Mononuclear cell (primary cell): Measurements from ENCODE around the gene CSMD2. TPM values are rescaled to one million over a fixed set of nuclear protein-coding genes. Genes with fewer than 3 reads are reported as not detected.

Experiments used
- H3K27me3 ChIP-seq: 2 replicates; pipeline ENCODE4 v1.6.0; 2011; ENCODE audit warnings: low read length, control low read depth; ENCODE audit not compliant: insufficient read depth
- H3K4me1 ChIP-seq: 2 replicates; pipeline ENCODE4 v1.5.1; 2011; ENCODE audit warnings: mild to moderate bottlenecking, low read length, control low read depth; ENCODE audit not compliant: insufficient read depth
- H3K4me3 ChIP-seq: 2 replicates; pipeline ENCODE4 v1.5.1; 2011; ENCODE audit warnings: mild to moderate bottlenecking, low read length, moderate library complexity
- H3K9me3 ChIP-seq: 2 replicates; pipeline ENCODE4 v1.5.1; 2011; ENCODE audit warnings: low read depth, mild to moderate bottlenecking, control low read depth, low read length
- total RNA-seq: library from RNA; depleted of rRNA; stranded (reverse); fragments of >200 nt; gene quantifications from one replicate; pipeline ENCODE4 v1.2.3, GENCODE V29; 2012

Gene CSMD2
- total RNA-seq, 1 donor: not detected

- H3K4me1 ChIP-seq: no peaks in the 10 kb centered on the region
- H3K9me3 ChIP-seq: no peaks in the 10 kb centered on the region
- H3K27me3 ChIP-seq: no peaks in the 10 kb centered on the region
- no peak overlapping the region for H3K4me3 ChIP-seq
These were observed 32.9 kb downstream of the CSMD2 start for GRCh38 chr1:34132161-34132420.

GRCh38 chr1:34131396-34132160, 33.5 kb downstream of the CSMD2 start:
- Histone ChIP-seq H3K4me3 (no peak overlapping the region), H3K9me3 (no peaks in the 10 kb centered on the region), H3K27me3 (no peaks in the 10 kb centered on the region), H3K4me1 (no peaks in the 10 kb centered on the region)

GRCh38 chr1:34130306-34130705, 34.7 kb downstream of the CSMD2 start:
- Histone ChIP-seq H3K27me3 (no peaks in the 10 kb centered on the region), H3K4me3 (no peak overlapping the region), H3K9me3 (no peaks in the 10 kb centered on the region), H3K4me1 (no peaks in the 10 kb centered on the region)

GRCh38 chr1:34129630-34130029, 35.4 kb downstream of the CSMD2 start:
- H3K27me3 ChIP-seq: no peaks in the 10 kb centered on the region
- H3K9me3 ChIP-seq: no peaks in the 10 kb centered on the region
- H3K4me1 ChIP-seq: no peaks in the 10 kb centered on the region
- H3K4me3 ChIP-seq: no peak overlapping the region

GRCh38 chr1:34128186-34128889, 36.7 kb downstream of the CSMD2 start:
- Histone ChIP-seq H3K4me3 (no peak overlapping the region), H3K9me3 (no peaks in the 10 kb centered on the region), H3K27me3 (no peaks in the 10 kb centered on the region)

GRCh38 chr1:34127006-34128000, 37.7 kb downstream of the CSMD2 start:
- Histone ChIP-seq H3K4me1 (no peaks in the 10 kb centered on the region), H3K9me3 (no peaks in the 10 kb centered on the region), H3K4me3 (no peak overlapping the region), H3K27me3 (no peaks in the 10 kb centered on the region)

More at GRCh38 chr1:34128186-34128889, 36.7 kb downstream of the CSMD2 start:
- no peaks in the 10 kb centered on the region for H3K4me1 ChIP-seq

- Histone ChIP-seq H3K4me3 (no peak overlapping the region), H3K27me3 (no peaks in the 10 kb centered on the region), H3K4me1 (no peaks in the 10 kb centered on the region), H3K9me3 (no peaks in the 10 kb centered on the region)
These were observed 38.5 kb downstream of the CSMD2 start for GRCh38 chr1:34126486-34126885.

GRCh38 chr1:34125721-34126380, 39.2 kb downstream of the CSMD2 start:
- no peak overlapping the region for H3K4me3 ChIP-seq
- H3K9me3 ChIP-seq: no peaks in the 10 kb centered on the region
- H3K4me1 ChIP-seq: no peaks in the 10 kb centered on the region
- H3K27me3 ChIP-seq: no peaks in the 10 kb centered on the region

GRCh38 chr1:34122080-34122932, 42.7 kb downstream of the CSMD2 start:
- Histone ChIP-seq H3K27me3 (no peaks in the 10 kb centered on the region), H3K9me3 (peaks cover 12% of the 10 kb centered on the region), H3K4me1 (no peaks in the 10 kb centered on the region), H3K4me3 (no peak overlapping the region)

GRCh38 chr1:34115233-34115632, 49.8 kb downstream of the CSMD2 start:
- Histone ChIP-seq H3K4me1 (no peaks in the 10 kb centered on the region), H3K9me3 (peaks cover 20% of the 10 kb centered on the region), H3K4me3 (no peak overlapping the region), H3K27me3 (no peaks in the 10 kb centered on the region)

GRCh38 chr1:34113887-34114286, 51.1 kb downstream of the CSMD2 start:
- H3K4me1 ChIP-seq: no peaks in the 10 kb centered on the region
- no peak overlapping the region for H3K4me3 ChIP-seq
- H3K9me3 ChIP-seq: peaks cover 13% of the 10 kb centered on the region
- no peaks in the 10 kb centered on the region for H3K27me3 ChIP-seq

- H3K27me3 ChIP-seq: no peaks in the 10 kb centered on the region
- peaks cover 8% of the 10 kb centered on the region for H3K9me3 ChIP-seq
- no peaks in the 10 kb centered on the region for H3K4me1 ChIP-seq
- H3K4me3 ChIP-seq: no peak overlapping the region
These were observed 51.7 kb downstream of the CSMD2 start for GRCh38 chr1:34113362-34113761.

- Histone ChIP-seq H3K4me1 (no peaks in the 10 kb centered on the region), H3K4me3 (no peak overlapping the region)
These were observed 56.3 kb downstream of the CSMD2 start for GRCh38 chr1:34108711-34109110.

GRCh38 chr1:34108269-34108668, 56.8 kb downstream of the CSMD2 start:
- Histone ChIP-seq H3K4me3 (no peak overlapping the region), H3K27me3 (no peaks in the 10 kb centered on the region), H3K9me3 (no peaks in the 10 kb centered on the region), H3K4me1 (no peaks in the 10 kb centered on the region)

More at GRCh38 chr1:34108711-34109110, 56.3 kb downstream of the CSMD2 start:
- no peaks in the 10 kb centered on the region for H3K9me3 ChIP-seq
- H3K27me3 ChIP-seq: no peaks in the 10 kb centered on the region
